Prostate gland (tissue), 2 donors: ENCODE measurements around the gene ARID2. TPM values are rescaled to one million over a fixed set of nuclear protein-coding genes. Genes with fewer than 3 reads are reported as not detected.

ENCODE experiments used
- DNase-seq: peaks from one replicate; pipeline ENCODE4 v3.0.0-alpha.2; 2019; ENCODE audit warnings: low spot score
- H3K27ac ChIP-seq, 2 donors: fragments of 200-600 bp; sonication (generic); 2 replicates each; pipeline ENCODE4 v1.5.1; 2017 to 2019
- H3K27me3 ChIP-seq: fragments of 200-600 bp; sonication (generic); replicated peaks from 2 replicates; pipeline ENCODE4 v1.5.1; 2019; ENCODE audit not compliant: insufficient read depth
- H3K36me3 ChIP-seq, 2 donors: fragments of 200-600 bp; sonication (generic); 1 replicate in 1 of 2; 2 replicates in 1 of 2; pipeline versions ENCODE4 v1.5.1 to v1.8.1; 2017 to 2019
- H3K4me1 ChIP-seq: fragments of 200-600 bp; sonication (generic); replicated peaks from 2 replicates; pipeline ENCODE4 v1.5.1; 2019
- H3K4me3 ChIP-seq, 2 donors: fragments of 200-600 bp; sonication (generic); 2 replicates each; pipeline ENCODE4 v1.5.1; 2017 to 2019
- H3K9me3 ChIP-seq: fragments of 200-600 bp; sonication (generic); 2 replicates; pipeline ENCODE4 v1.5.1; 2017
- POLR2A ChIP-seq: fragments of 450-650 bp; IDR thresholded peaks from one replicate; pipeline ENCODE4 v1.6.1; 2016; ENCODE audit warnings: antibody characterized with exemption, mild to moderate bottlenecking
- POLR2AphosphoS5 ChIP-seq: sonication (generic); formaldehyde crosslinking; IDR thresholded peaks from one replicate; pipeline ENCODE4 v1.6.1; 2017; ENCODE audit warnings: antibody characterized with exemption
- WGBS: methylation state at CpG from one replicate; pipeline ENCODE4 v1.1.5; 2018; 5-methylcytosine and 5-hydroxymethylcytosine counted together
- intact Hi-C: fragments of 100-400 bp; cut with DNase I; formaldehyde crosslinking; loops from one replicate; pipeline ENCODE4 v1.14.2; 2022
- total RNA-seq, 2 donors: library from RNA; depleted of rRNA; stranded (reverse); fragments of >200 nt; gene quantifications; one replicate each; pipeline ENCODE4 v1.1.0, GENCODE V29; 2016
- TF ChIP-seq, protein P1 (sequence below), 4 experiments: fragments of 200-600 bp in 2 of 4; fragments of 450-650 bp in 2 of 4; sonication (generic) in 2 of 4; IDR thresholded peaks; 1 replicate in 3 of 4; 2 replicates in 1 of 4; pipeline ENCODE4 v1.5.1; 2016 to 2019; ENCODE audit warnings: antibody characterized with exemption in 4 of 4, mild to moderate bottlenecking in 2 of 4, moderate library complexity in 2 of 4

ARID2 gene
- total RNA-seq, 2 donors from 2014 or later: 29.5 to 47.3 TPM

DNA sequence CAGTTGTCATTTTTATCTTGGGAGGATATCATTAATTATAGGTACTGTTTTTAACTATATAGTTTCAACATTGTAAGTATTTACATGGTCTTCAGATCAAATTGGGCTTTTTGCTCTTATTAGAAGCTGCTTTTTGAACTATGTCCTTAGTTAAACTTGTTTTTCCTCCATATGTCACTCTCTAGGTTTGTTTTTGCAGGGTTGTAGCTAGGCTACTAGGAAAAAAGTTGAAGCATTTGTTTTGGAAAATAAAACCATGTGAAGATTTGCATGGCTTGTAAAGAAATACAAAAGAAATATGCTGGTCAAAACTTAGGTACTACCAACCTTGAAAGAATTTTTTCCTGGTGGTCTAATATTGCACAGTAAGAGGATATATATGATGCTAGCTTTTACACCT is 3.4 kb downstream of the ARID2 start:
- H3K4me1 ChIP-seq: no peaks in the 10 kb centered on the region
- peak overlapping the region in 1 of 2 donors; percentile 87 for H3K4me3 ChIP-seq
- H3K36me3 ChIP-seq: no peaks in the 10 kb centered on the region
- TF ChIP-seq POLR2A (no peak), POLR2AphosphoS5 (no peak)
- TF ChIP-seq, protein P1, sequence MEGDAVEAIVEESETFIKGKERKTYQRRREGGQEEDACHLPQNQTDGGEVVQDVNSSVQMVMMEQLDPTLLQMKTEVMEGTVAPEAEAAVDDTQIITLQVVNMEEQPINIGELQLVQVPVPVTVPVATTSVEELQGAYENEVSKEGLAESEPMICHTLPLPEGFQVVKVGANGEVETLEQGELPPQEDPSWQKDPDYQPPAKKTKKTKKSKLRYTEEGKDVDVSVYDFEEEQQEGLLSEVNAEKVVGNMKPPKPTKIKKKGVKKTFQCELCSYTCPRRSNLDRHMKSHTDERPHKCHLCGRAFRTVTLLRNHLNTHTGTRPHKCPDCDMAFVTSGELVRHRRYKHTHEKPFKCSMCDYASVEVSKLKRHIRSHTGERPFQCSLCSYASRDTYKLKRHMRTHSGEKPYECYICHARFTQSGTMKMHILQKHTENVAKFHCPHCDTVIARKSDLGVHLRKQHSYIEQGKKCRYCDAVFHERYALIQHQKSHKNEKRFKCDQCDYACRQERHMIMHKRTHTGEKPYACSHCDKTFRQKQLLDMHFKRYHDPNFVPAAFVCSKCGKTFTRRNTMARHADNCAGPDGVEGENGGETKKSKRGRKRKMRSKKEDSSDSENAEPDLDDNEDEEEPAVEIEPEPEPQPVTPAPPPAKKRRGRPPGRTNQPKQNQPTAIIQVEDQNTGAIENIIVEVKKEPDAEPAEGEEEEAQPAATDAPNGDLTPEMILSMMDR (IDR thresholded peaks at IDR 0.05): no peak
- peak overlapping the region; percentile 99 to 100 for H3K27ac ChIP-seq
- DNase-seq: no peak
- intact Hi-C loops: no loop called here
- H3K9me3 ChIP-seq: no peaks in the 10 kb centered on the region
- H3K27me3 ChIP-seq: no peaks in the 10 kb centered on the region

DNA sequence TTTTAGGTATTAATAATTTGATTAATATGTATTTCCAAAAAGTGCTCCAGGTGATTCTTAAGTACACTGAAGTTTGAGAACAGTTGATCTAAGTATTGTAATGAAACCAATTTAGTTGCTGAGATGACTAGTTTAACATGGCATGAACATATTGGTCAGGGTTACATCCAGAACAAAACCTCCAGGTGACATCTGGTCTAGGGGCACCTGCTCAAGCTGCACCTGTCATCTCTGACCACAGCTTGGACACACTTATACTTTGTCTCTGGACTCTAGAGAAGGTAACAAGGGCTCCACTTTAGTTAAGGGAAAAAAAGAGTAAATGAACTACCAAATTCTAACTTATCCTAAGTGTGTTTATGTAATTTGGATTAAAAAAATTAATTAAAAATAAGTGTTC is 8.1 kb downstream of the ARID2 start:
- TF ChIP-seq, protein P1 (IDR thresholded peaks at IDR 0.05): no peak
- Histone ChIP-seq H3K4me1 (no peaks in the 10 kb centered on the region), H3K27me3 (no peaks in the 10 kb centered on the region), H3K4me3 (no peak overlapping the region), H3K9me3 (no peaks in the 10 kb centered on the region), H3K27ac (no peak overlapping the region), H3K36me3 (no peaks in the 10 kb centered on the region)
- DNase-seq: no peak
- intact Hi-C loops: no loop called here

DNA sequence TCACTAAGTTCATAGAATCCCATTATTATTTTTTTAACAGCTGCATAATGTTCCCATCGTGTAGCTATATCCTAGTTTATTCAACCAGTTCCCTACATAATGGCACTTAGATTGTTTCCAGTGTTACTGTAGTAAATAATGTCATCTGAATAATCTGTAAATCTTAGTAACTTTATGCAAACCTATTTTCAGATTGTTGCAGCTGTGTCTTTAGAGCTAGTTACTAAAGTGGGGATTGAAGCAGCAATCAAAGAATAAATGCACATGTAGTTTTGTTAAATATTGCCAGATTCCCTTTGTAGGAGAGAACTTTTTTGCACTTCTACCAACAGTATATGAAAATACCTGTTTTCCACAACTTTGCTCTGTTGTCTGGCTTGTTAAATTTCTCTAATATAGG is 13.1 kb downstream of the ARID2 start:
- Histone ChIP-seq H3K36me3 (no peaks in the 10 kb centered on the region), H3K9me3 (no peaks in the 10 kb centered on the region), H3K4me3 (no peak overlapping the region), H3K4me1 (no peaks in the 10 kb centered on the region), H3K27ac (peak overlapping the region; percentile 40 to 66), H3K27me3 (no peaks in the 10 kb centered on the region)
- DNase-seq: no peak
- intact Hi-C loops: no loop called here
- TF ChIP-seq, protein P1 (IDR thresholded peaks at IDR 0.05): no peak
- TF ChIP-seq POLR2AphosphoS5: no peak
- TF ChIP-seq POLR2A: no peak
- WGBS: 89% methylated on average over 1 of the region's 1 CpG

DNA sequence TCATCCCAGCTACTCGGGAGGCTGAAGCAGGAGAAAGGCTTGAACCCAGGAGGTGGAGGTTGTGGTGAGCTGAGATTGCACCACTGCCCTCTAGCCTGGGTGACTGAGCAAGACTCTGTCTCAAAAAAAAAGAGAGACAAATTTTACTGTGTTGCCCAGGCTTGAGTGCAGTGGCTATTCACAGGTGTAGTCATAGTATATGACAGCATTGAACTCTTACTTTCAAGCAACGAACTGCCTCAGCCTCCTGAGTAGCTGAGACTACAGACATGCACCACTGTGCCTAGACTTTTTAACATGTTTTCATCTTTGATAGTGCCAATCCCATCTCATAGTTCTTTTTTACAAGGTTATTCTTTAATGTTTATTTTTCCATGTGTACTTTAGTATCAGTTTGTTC is 13.7 kb downstream of the ARID2 start:
- intact Hi-C loops: no loop called here
- Histone ChIP-seq H3K27ac (peak overlapping the region; percentile 40 to 66), H3K9me3 (no peaks in the 10 kb centered on the region), H3K4me3 (no peak overlapping the region), H3K27me3 (no peaks in the 10 kb centered on the region), H3K4me1 (no peaks in the 10 kb centered on the region), H3K36me3 (no peaks in the 10 kb centered on the region)
- WGBS: 67% methylated on average over 2 of the region's 2 CpGs
- no peak for DNase-seq
- peak; percentile 55 for TF ChIP-seq POLR2AphosphoS5
- TF ChIP-seq, protein P1 (IDR thresholded peaks at IDR 0.05): no peak

DNA sequence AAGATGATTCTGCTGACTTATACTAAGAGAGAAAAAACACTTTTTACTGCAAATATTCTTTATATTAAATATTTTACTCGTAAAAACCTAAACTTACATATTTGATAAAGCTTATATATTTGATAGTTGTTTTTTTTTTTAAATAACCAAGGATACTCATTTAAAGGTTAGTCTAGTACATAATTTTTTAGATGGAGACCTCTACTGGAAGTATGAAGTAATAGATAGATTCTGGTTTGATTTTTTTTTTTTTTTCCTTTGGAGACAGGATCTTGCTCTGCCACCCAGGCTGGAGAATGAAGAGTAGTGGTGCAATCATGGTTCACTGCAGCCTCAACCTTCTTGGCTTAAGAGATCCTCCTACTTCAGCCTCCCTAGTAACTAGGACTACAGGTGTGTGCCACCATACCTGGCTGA is 16.4 kb downstream of the ARID2 start:
- Histone ChIP-seq H3K36me3 (no peaks in the 10 kb centered on the region), H3K4me3 (no peak overlapping the region), H3K4me1 (no peaks in the 10 kb centered on the region), H3K27me3 (no peaks in the 10 kb centered on the region), H3K9me3 (no peaks in the 10 kb centered on the region), H3K27ac (no peak overlapping the region)
- DNase-seq: no peak
- 92% methylated on average over 1 of the region's 1 CpG for WGBS
- intact Hi-C loops: loop anchor here (5.0 kb wide), 1 partner anchor 199 kb away; no protein-coding TSS in a partner anchor
- TF ChIP-seq, protein P1 (IDR thresholded peaks at IDR 0.05): peak in 1 of 4 experiments; percentile 13
- no peak for TF ChIP-seq POLR2A
